Stimulated activated CD8-positive, alpha-beta memory T cell treated with anti-CD3 and anti-CD28 coated beads, Interleukin-12 subunit alpha, Interleukin-12 subunit beta, amount 100 ng/mL, for 1 hour (primary cell): ENCODE data around the gene RAPGEF1.

Experiments used
- DNase-seq: peaks from one replicate; pipeline ENCODE4 v3.0.0-alpha.2; 2020; ENCODE audit warnings: low read depth

The RAPGEF1 gene

GRCh38 chr9:131747352-131747751 is 7.5 kb upstream of the RAPGEF1 start:
- no peak for DNase-seq

GRCh38 chr9:131745610-131746009 is 5.7 kb upstream of the RAPGEF1 start:
- DNase-seq, result no peak

GRCh38 chr9:131744720-131745201 is 4.9 kb upstream of the RAPGEF1 start:
- DNase-seq, result no peak

- DNase-seq, result no peak
Observed at GRCh38 chr9:131744171-131744719, 4.4 kb upstream of the RAPGEF1 start.

- DNase-seq, result no peak
Observed at GRCh38 chr9:131743501-131743900, 3.6 kb upstream of the RAPGEF1 start.

GRCh38 chr9:131743096-131743495 is 3.2 kb upstream of the RAPGEF1 start:
- DNase-seq, result no peak

- no peak for DNase-seq
Observed at GRCh38 chr9:131740898-131741297, 1.0 kb upstream of the RAPGEF1 start.

- no peak for DNase-seq
Observed at GRCh38 chr9:131739133-131739958, 530 bp downstream of the RAPGEF1 start.

GRCh38 chr9:131738293-131739132 is 1.4 kb downstream of the RAPGEF1 start:
- no peak for DNase-seq

- DNase-seq, result no peak
Observed at GRCh38 chr9:131737426-131737825, 2.5 kb downstream of the RAPGEF1 start.

GRCh38 chr9:131736431-131736830 is 3.4 kb downstream of the RAPGEF1 start:
- DNase-seq, result no peak

GRCh38 chr9:131735238-131736128 is 4.4 kb downstream of the RAPGEF1 start:
- DNase-seq, result no peak

GRCh38 chr9:131734781-131735180 is 5.1 kb downstream of the RAPGEF1 start:
- no peak for DNase-seq

- DNase-seq, result no peak
Observed at GRCh38 chr9:131734165-131734610, 5.7 kb downstream of the RAPGEF1 start.

GRCh38 chr9:131733541-131734061 is 6.3 kb downstream of the RAPGEF1 start:
- DNase-seq, result no peak

GRCh38 chr9:131732636-131733289 is 7.1 kb downstream of the RAPGEF1 start:
- DNase-seq, result no peak

GRCh38 chr9:131732061-131732526 is 7.8 kb downstream of the RAPGEF1 start:
- no peak for DNase-seq

GRCh38 chr9:131731644-131732043 is 8.2 kb downstream of the RAPGEF1 start:
- DNase-seq, result no peak

GRCh38 chr9:131731237-131731636 is 8.6 kb downstream of the RAPGEF1 start:
- no peak for DNase-seq

- no peak for DNase-seq
Observed at GRCh38 chr9:131728961-131729360, 10.9 kb downstream of the RAPGEF1 start.

- DNase-seq, result no peak
Observed at GRCh38 chr9:131728546-131728910, 11.3 kb downstream of the RAPGEF1 start.
